ENCODE results near the gene PTPRE. TPM values are rescaled to one million over a fixed set of nuclear protein-coding genes. Genes with fewer than 3 reads are reported as not detected.
A peak's percentile ranks its signal among the peaks of the same experiment; 100 is the strongest.

The PTPRE gene
- total and polyA plus RNA-seq, 10 of the 15 experiments (the other 5 are each of a cell fraction or from before 2014, with no cell fraction given) = 2.9 to 7.6 (median 5.8) TPM

DNA sequence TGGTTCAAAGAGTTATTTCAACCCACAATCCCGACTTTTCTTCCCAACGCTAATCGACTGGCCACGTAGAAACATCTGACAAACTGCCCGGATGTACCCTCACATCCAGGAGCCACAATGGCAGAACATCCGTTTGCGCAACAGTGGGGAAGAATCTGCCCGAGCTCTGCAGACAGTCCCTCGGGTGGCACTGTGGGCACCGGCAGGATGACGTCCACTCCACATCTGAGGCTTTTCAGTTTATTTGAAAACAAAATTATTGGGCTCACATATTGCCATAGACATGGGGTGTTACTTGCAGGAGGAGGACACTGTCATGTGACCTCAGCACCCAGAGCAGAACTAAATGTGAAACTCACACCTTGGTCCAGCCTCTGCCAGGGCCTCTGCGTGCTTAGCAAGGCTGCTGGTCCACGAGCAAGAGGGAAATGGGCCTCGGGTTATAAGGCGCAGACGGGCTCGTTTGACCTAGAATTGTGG, 135.3 kb downstream of the PTPRE start:
- in situ Hi-C loops (cut with MboI) = no loop called here
- H3K27ac ChIP-seq (ENCODE audit: control insufficient read depth, insufficient read depth) = no peak overlapping the region
- no peaks in the 10 kb centered on the region for H3K79me2 ChIP-seq (ENCODE audit: control insufficient read depth, insufficient read depth, low read length)
- H3K4me2 ChIP-seq (ENCODE audit: control insufficient read depth, insufficient read depth) = no peak overlapping the region
- H3K9me3 ChIP-seq (replicated peaks; ENCODE audit: control insufficient read depth, insufficient read depth, low read length) = no peaks in the 10 kb centered on the region
- H3K4me1 ChIP-seq (ENCODE audit: control insufficient read depth, insufficient read depth, low read length) = peaks cover 13% of the 10 kb centered on the region
- intact Hi-C loops (cut with micrococcal nuclease; ENCODE audit: unreplicated experiment) = no loop called here
- no peak overlapping the region for H3K9ac ChIP-seq (ENCODE audit: control insufficient read depth, insufficient read depth, low read length)
- H3K36me3 ChIP-seq (ENCODE audit: control insufficient read depth in 2 of 2, insufficient read depth in 2 of 2, low read length in 1 of 2) = no peaks in the 10 kb centered on the region
- no peak overlapping the region for H3K4me3 ChIP-seq
- H3K27me3 ChIP-seq (replicated peaks in 1 of 2; ENCODE audit: control insufficient read depth in 2 of 2, insufficient read depth in 2 of 2, low read length in 1 of 2) = no peaks in the 10 kb centered on the region
- 59% methylated on average over 17 of the region's 17 CpGs for WGBS (ENCODE audit: insufficient coverage, insufficient replicate concordance, low lambda C conversion rate, missing lambda C conversion rate)
- DNase-seq (ENCODE audit: low read depth, low spot score) (no peak), ATAC-seq (peak; percentile 20; the same call in 2 of the 3 replicates), FAIRE-seq (no peak)
- no peaks in the 10 kb centered on the region for H4K20me1 ChIP-seq (ENCODE audit: control insufficient read depth, insufficient read depth)
- no TSS peak for BruUV-seq (replicated peaks)
- no peak overlapping the region for H2AFZ ChIP-seq (ENCODE audit: control insufficient read depth, low read depth, low read length)
- CTCF ChIA-PET = no interaction called here
- SMC1A ChIA-PET (ENCODE audit: uncharacterized antibody, unreplicated experiment) = no interaction called here
- RAD21 ChIA-PET (ENCODE audit: unreplicated experiment) = no interaction called here
- no peak for TF ChIP-seq RAD21 (IDR thresholded peaks at IDR 0.05; ENCODE audit: insufficient read depth, low read depth, low read length)
- TF ChIP-seq BHLHE40 (IDR thresholded peaks at IDR 0.05; ENCODE audit: borderline replicate concordance in 1 of 2, low read depth in 2 of 2, low read length in 1 of 2) = peak in 1 of 2 experiments; percentile 26; a peak in 1 of 4 replicates
- no peak for TF ChIP-seq MLLT1 (IDR thresholded peaks at IDR 0.05)
- POLR2A ChIA-PET = no interaction called here
